HepG2 (cell line): ENCODE data around the gene LAS1L.

ENCODE experiments used
- AGO1 ChIP-seq: fragments of 200-400 bp; formaldehyde crosslinking; IDR thresholded peaks from 2 replicates; pipeline ENCODE4 v1.6.1; 2017; ENCODE audit warnings: mild to moderate bottlenecking, low read depth, low read length, moderate library complexity; ENCODE audit not compliant: poor library complexity, severe bottlenecking
- CBX5 ChIP-seq: sonication (generic); formaldehyde crosslinking; IDR thresholded peaks from 2 replicates; pipeline ENCODE4 v1.4.0; 2020; ENCODE audit warnings: missing genetic modification reagents, borderline replicate concordance
- EP300 ChIP-seq, 3 experiments: sonication (generic) in 1 of 3; formaldehyde crosslinking in 1 of 3; IDR thresholded peaks; 2 replicates each; pipeline versions ENCODE4 v1.5.1 to v1.6.1; 2011 to 2020; ENCODE audit warnings: low read depth in 2 of 3, low read length in 2 of 3, borderline replicate concordance in 1 of 3, improper control_type of control experiment in 1 of 3, mild to moderate bottlenecking in 1 of 3, missing genetic modification reagents in 1 of 3, moderate library complexity in 1 of 3
- JUND ChIP-seq: sonication (generic); formaldehyde crosslinking; IDR thresholded peaks from 2 replicates; pipeline ENCODE4 v1.8.0; 2022; ENCODE audit warnings: mild to moderate bottlenecking, missing genetic modification reagents
- KAT8 ChIP-seq: IDR thresholded peaks from 2 replicates; pipeline ENCODE4 v1.6.1; 2016; ENCODE audit warnings: missing genetic modification reagents, missing compliant biosample characterization
- MATR3 ChIP-seq: sonication (generic); formaldehyde crosslinking; IDR thresholded peaks from 2 replicates; pipeline ENCODE4 v1.4.0; 2020; ENCODE audit warnings: missing genetic modification reagents
- MAX ChIP-seq: IDR thresholded peaks from 2 replicates; pipeline ENCODE4 v1.6.1; 2012; ENCODE audit warnings: inconsistent platforms
- SIN3A ChIP-seq: IDR thresholded peaks from 2 replicates; pipeline ENCODE4 v1.6.1; 2011; ENCODE audit warnings: low read depth, mild to moderate bottlenecking, control low read depth, low read length, borderline replicate concordance
- THAP8 ChIP-seq: sonication (generic); formaldehyde crosslinking; IDR thresholded peaks from 2 replicates; pipeline ENCODE4 v1.5.1; 2020; ENCODE audit warnings: missing genetic modification reagents, mild to moderate bottlenecking, borderline replicate concordance
- ZFX ChIP-seq: sonication (generic); formaldehyde crosslinking; IDR thresholded peaks from 2 replicates; pipeline ENCODE4 v1.4.0; 2020; ENCODE audit warnings: mild to moderate bottlenecking, low read depth, missing genetic modification reagents, moderate library complexity
- ZNF263 ChIP-seq: sonication (generic); formaldehyde crosslinking; IDR thresholded peaks from 2 replicates; pipeline ENCODE4 v1.4.0; 2020; ENCODE audit warnings: missing genetic modification reagents

GRCh38 chrX:65575022-65575421 is 40.4 kb upstream of the LAS1L start:
- TF ChIP-seq CBX5 (CRISPR knock-in tag) (no peak), MAX (no peak), AGO1 (no peak), MATR3 (CRISPR knock-in tag) (no peak), ZNF263 (CRISPR knock-in tag) (no peak), ZFX (no peak), SIN3A (no peak), KAT8 (CRISPR knock-in tag) (no peak), EP300 (IDR thresholded peaks at IDR 0.05; ENCODE audit: low read depth in 2 of 2, low read length in 2 of 2) (no peak), EP300 (CRISPR knock-in tag; IDR thresholded peaks at IDR 0.05; ENCODE audit: borderline replicate concordance) (no peak), JUND (no peak), THAP8 (CRISPR knock-in tag) (no peak)
